HS-5 (cell line): ENCODE data around the gene TLR6.
"Not testable (repeated sequence)": the region's sequence is repeated elsewhere in the genome, so short reads cannot be mapped to it uniquely, and the experiment has no call there.

Experiments
- DNase-seq: peaks from one replicate; pipeline ENCODE4 v3.0.0-alpha.2; 2012; ENCODE audit warnings: low read depth

Gene TLR6

GRCh38 chr4:38785041-38785790 is 71.4 kb downstream of the TLR6 start:
- no peak for DNase-seq

GRCh38 chr4:38784141-38784540 is 72.5 kb downstream of the TLR6 start:
- no peak for DNase-seq

GRCh38 chr4:38783109-38783460 is 73.5 kb downstream of the TLR6 start:
- no peak for DNase-seq

GRCh38 chr4:38782452-38783108 is 74.0 kb downstream of the TLR6 start, which contains the start of gene TLR10:
TLR10 (minus strand) TSS chr4:38782990; CDS start chr4:38775590, 7,400 bp downstream.
- DNase-seq = no peak

DNA sequence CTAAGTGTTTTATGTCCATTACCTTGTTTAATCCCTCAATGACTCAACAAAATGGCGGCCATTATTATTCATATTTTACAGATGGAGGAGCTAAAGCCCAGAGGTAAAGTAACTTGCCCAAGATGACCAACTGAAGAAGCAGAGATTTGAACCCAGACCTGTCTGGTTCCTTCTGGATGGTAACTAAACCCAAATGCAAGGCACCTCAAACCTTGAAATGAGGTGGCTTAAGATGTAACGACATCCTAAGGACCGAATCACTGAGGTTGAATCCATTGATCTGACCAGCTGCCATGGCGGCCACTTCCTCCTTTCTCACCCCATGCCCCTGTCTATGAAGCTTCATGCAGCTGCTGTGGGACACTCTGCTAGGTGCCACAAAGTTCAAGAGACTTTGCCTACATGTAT is 74.8 kb downstream of the TLR6 start:
- no peak for DNase-seq

GRCh38 chr4:38780833-38781484 is 75.7 kb downstream of the TLR6 start:
- no peak for DNase-seq

GRCh38 chr4:38779790-38780189 is 76.8 kb downstream of the TLR6 start:
- DNase-seq = no peak

GRCh38 chr4:38777925-38778324 is 78.7 kb downstream of the TLR6 start:
- DNase-seq = not testable (repeated sequence)

DNA sequence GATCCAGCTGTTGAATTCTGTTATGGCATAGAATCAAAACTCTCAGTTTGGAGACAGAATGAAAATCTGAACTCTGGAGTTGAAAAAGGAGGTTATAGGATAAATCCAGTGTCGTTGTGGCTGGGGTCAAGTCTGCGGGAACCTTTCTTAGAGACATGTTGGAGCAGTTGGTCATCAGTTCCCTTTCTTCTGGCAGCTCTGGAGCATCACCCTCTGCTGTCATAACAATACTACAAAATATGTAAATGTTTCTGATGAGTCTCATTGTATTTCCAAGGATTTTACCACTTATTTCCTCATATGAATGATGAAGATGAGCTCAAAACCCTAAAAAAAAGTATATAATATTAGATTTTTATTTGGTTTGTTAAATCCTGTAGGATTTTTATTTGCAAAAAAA is 81.3 kb downstream of the TLR6 start:
- no peak for DNase-seq

DNA sequence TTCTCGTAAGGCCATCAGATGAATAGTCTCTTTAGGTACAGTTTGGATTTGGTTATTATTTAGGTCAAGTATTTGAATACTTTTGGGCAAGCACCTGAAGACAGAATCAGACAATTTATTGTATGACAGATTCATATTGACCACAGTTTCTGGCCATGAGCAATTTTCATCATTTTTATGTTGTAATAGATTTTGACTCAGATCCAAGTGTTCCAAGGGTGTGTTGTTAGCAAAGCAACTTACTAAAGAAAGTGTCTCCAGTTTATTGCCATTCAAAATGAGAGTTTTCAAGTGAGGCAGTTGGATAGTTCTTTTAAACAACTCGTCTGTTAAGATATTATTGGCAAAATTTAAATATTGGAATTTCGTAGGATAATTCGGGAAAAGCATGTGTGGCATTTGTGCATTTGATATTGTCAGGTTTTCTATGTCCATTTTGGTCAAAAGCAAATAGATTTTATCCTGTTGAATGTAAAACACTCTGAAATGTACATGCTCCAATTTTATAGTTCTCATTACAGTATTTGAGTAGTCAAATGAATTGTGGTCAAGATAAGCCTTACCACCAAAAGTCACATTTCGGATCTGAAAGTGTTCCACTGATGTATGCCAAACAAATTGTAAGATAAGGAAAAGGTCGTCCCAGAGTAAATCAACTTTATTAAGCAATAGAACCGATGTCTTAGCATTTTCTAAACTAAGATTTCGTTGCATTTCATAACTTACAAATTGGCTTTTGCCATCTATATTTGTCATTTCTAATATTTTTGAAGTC is 82.2 kb downstream of the TLR6 start:
- DNase-seq = no peak
